GM21717 (cell line): ENCODE data around the gene PYGO2.
"Not testable (repeated sequence)": the region's sequence is repeated elsewhere in the genome, so short reads cannot be mapped to it uniquely, and the experiment has no call there.

ENCODE experiments used
- ATAC-seq: cut with Tn5 transposase; IDR thresholded peaks from one replicate; pipeline ENCODE4 v1.9.1; 2021; ENCODE audit warnings: mild to moderate bottlenecking, moderate library complexity; ENCODE audit not compliant: unreplicated experiment

PYGO2 gene

GRCh38 chr1:154982341-154982740 is 20.8 kb upstream of the PYGO2 start:
- ATAC-seq, result no peak

DNA sequence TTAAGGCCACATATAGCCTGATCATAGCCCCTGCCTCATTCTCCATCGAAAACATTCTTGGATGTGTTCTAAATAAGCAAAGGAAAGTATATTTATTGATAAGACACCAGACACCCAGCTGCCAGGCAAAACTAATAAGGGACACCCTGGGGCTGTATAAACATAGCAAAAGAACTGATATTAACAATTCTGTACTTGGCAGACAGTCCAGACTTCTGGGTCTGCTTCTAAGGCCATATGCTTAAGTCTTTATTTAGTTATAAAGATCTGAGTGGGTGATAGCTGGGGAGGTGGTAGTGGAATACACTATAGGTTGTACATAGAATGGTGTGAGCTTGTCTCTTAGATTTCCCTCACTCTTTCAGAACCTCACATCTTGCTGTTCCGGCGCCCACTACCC is 16.8 kb upstream of the PYGO2 start:
- ATAC-seq, result no peak

DNA sequence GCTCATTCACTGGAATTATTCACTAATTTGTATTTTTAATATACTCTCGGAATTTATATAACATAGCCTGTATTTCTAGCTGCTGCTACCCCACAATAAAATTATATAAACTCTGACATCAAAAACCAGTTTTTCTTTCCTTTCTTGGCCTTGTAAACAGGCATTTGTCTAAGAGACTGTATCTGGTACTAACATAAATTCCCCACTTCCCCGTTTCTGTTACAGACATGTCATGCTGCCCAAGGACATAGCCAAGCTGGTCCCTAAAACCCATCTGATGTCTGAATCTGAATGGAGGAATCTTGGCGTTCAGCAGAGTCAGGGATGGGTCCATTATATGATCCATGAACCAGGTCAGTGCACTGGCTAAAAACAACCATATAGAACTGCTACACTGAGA is 16.2 kb upstream of the PYGO2 start:
- not testable (repeated sequence) for ATAC-seq

GRCh38 chr1:154975409-154976059 is 14.0 kb upstream of the PYGO2 start:
- ATAC-seq, result no peak

GRCh38 chr1:154974808-154975408 is 13.3 kb upstream of the PYGO2 start:
- peak; percentile 43 for ATAC-seq

GRCh38 chr1:154974102-154974807 is 12.7 kb upstream of the PYGO2 start, which contains the start of gene CKS1B:
Gene CKS1B (plus strand): TSS chr1:154974681. CDS start chr1:154974746, 65 bp downstream.
- peak; percentile 63 for ATAC-seq

- peak; percentile 21 for ATAC-seq
These were observed 11.9 kb upstream of the PYGO2 start for GRCh38 chr1:154973344-154974101.

DNA sequence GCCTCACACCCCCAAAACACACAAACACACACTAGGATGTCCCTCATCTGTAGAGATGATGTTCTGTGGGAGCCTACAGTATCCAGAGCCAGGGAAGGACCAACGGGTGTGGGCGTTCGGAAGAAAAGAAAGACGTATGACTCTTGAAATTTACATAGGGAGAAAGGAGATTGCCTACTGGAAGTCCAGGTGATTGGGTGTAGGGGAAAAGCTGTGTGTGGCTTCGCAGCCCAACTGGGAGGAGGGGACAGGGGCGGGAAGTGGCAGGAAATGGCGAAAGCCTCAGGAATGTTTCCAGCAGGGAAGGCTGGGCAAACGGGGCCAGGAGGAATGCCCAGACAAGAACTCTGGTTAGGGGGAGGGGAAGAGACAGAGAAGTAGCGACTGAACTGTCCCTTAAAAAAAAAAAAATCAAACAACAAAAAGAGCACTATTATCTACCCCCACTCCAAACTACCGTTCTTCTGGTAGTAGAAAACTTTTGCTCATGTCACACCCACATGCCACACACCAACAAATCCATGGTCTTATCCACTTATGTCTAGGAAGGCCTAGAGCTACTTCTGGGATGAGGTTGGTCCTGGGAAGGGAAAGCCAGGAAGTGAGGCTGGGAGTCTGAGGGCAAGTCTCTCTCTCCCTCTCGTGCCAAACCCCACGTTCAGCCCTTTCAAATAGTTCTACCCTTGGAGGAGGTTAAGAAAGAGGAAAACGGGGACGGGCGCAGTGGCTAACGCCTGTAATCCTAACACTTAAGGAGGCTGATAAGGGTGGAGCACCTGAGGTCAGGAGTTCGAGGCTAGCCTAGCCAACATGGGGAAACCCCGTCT is 11.1 kb upstream of the PYGO2 start:
- no peak for ATAC-seq

DNA sequence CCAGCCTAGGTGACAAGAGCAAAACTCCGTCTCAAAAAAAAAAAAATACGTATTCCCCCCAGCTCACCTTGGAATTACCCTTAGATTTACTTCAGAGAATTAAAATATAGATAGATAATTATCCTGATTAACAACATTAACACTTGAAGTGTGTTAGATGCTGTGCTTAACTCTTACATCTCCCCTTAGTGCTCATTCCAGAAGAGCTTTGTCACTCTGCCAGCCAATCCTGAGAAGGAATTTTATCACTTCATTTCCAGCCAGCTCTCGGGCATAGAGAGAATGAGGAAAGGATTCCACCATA is 10.6 kb upstream of the PYGO2 start:
- no peak for ATAC-seq

DNA sequence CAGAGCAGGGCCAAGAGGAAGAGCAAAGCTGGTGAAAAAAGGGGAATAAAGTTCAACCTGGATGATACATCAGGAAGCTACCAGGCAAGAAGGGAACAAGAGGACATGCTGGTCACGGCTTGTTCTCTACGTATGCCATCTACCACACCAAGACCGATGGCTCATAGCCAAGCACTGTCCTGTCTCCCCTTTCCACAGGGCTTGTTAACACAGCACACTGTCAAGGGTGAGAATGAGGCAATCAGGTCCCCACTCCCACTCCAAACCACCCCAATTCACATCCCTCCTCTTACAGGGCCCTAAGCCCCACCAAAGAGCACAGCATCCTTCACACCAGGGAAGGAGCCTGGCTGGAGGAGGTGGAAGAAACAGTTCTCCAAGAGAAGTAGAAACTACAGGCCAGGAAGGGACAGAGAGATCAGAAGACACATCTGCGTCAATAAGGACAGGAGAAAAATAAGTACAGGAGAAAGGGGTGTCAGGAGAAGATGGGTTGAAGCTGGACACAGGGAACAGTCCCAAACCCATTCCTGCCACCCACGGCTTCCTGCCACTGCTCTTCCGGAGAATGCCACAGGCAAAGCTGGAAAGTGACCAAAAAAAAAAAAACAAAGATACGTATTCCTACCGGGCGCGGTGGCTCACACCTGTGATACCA is 9.9 kb upstream of the PYGO2 start:
- ATAC-seq, result no peak

DNA sequence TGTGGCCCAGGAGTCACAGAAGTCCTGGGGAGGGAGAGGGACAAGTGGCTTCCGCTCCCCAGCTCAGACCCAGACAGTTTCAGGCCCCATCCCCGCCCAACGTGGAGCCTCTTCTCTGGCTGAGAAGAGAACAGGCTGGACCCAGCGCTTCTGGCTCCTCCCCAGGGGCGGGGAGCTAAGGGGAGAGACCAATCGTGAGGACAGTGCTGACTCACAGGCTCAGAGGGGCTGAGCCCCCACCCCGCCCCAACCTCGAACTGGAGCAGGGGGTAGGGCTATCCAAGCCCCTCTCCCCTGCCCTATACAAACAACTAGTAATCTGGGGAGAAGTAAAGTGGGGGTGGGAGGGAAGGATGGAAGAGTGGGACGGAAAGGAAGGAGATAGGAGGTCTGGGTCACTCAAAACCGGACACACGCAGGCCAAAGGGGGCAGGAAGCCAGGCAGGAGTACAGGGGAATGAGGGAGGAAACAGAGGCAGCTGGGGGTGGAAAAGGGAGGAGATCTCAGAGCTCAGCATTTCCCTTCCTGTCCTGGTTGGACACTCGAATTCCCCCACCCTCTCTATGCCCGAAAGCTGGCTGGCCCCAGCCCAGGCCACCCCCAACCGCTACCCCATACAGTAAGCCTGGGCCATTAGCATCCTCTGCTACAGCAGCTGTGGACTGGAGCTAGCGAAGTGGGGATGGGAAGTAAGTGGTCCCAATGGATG is 9.2 kb upstream of the PYGO2 start, which contains the start of gene SHC1:
SHC1 (minus strand) TSS at position 117 of the 710 bp plus-strand sequence. CDS start 221 bp downstream, outside the sequence.
- ATAC-seq, result no peak

- ATAC-seq, result no peak
These were observed 8.4 kb upstream of the PYGO2 start for GRCh38 chr1:154969860-154970452.

GRCh38 chr1:154969246-154969645 is 7.7 kb upstream of the PYGO2 start:
- ATAC-seq, result no peak

DNA sequence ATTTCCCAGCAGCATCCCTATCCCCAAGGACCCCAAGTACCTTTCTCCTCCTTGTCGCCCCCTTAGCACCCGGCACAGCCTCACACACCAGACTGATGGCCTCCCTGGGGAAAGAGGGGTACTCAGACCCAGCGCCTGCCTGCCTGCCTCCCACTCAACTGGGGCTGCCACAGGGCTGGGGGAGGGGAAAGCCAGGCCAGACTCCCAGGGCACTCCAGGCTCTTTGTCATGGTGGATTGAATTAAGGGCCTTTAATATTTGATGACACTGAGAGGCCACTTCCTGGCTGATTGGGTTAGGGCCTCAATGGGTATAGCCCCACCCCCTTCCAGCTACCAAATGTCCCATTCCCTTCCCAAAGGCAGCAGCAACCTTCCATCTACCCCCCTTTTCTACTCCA is 7.1 kb upstream of the PYGO2 start:
- no peak for ATAC-seq

- ATAC-seq, result no peak
These were observed 5.9 kb upstream of the PYGO2 start for GRCh38 chr1:154967331-154967950.

GRCh38 chr1:154966111-154966510 is 4.5 kb upstream of the PYGO2 start:
- ATAC-seq, result no peak

DNA sequence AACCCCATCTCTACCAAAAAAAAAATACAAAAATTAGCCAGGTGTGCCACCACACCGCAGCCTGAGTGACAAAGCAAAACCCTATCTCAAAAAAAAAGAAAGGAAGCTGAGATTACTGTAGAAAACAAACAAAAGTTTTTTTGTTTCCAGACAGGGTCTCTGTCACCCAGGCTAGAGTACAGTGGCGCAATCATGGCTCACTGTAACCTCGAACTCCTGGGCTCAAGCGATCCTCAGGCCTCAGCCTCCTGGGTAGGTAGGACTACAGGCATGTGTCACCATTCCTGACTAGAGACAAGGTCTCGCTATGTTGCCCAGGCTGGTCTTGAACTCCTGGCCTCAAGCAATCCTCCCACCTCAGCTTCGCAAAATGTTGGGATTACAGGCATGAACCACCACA is 2.8 kb upstream of the PYGO2 start:
- no peak for ATAC-seq

GRCh38 chr1:154963643-154964042 is 2.1 kb upstream of the PYGO2 start:
- ATAC-seq, result no peak
